Peyer's patch (tissue), 4 donors: ENCODE measurements around the gene TMEM121. TPM values are rescaled to one million over a fixed set of nuclear protein-coding genes. Genes with fewer than 3 reads are reported as not detected.
A peak's percentile ranks its signal among the peaks of the same experiment; 100 is the strongest.

Experiments
- DNase-seq, 3 donors: peaks; one replicate each; pipeline ENCODE4 v3.0.0-alpha.2; 2017 to 2019
- H3K27ac ChIP-seq, 4 donors: fragments of 200-600 bp; sonication (generic); one replicate each; pipeline ENCODE4 v1.5.1; 2016 to 2019
- H3K27me3 ChIP-seq, 2 donors: fragments of 200-600 bp; sonication (generic); one replicate each; pipeline ENCODE4 v1.5.1; 2019
- H3K36me3 ChIP-seq, 3 donors: fragments of 200-600 bp; sonication (generic); one replicate each; pipeline ENCODE4 v1.5.1; 2016 to 2019
- H3K4me1 ChIP-seq, 4 donors: fragments of 200-600 bp; sonication (generic); one replicate each; pipeline ENCODE4 v1.5.1; 2016 to 2019
- H3K4me3 ChIP-seq, 4 donors: fragments of 200-600 bp; sonication (generic); 1 replicate in 3 of 4; 2 replicates in 1 of 4; pipeline ENCODE4 v1.5.1; 2016 to 2019; ENCODE audit warnings: mild to moderate bottlenecking in 1 of 4
- H3K9me3 ChIP-seq, 4 donors: fragments of 200-600 bp; sonication (generic); one replicate each; pipeline ENCODE4 v1.5.1; 2016 to 2019; ENCODE audit warnings: mild to moderate bottlenecking in 1 of 4
- POLR2A ChIP-seq, 2 donors: fragments of 450-650 bp; IDR thresholded peaks; one replicate each; pipeline ENCODE4 v1.5.1; 2017; ENCODE audit warnings: antibody characterized with exemption in 2 of 2, mild to moderate bottlenecking in 2 of 2, moderate library complexity in 2 of 2
- total RNA-seq, 4 donors: library from RNA; depleted of rRNA; stranded (reverse); fragments of >200 nt; gene quantifications; one replicate each; pipeline ENCODE4 v1.1.0, GENCODE V29; 2016
- TF ChIP-seq, protein P1 (sequence below), 6 experiments: fragments of 450-650 bp in 4 of 6; fragments of 200-600 bp in 2 of 6; sonication (generic) in 1 of 6; IDR thresholded peaks; one replicate each; pipeline ENCODE4 v1.5.1; 2017 to 2019; ENCODE audit warnings: antibody characterized with exemption in 6 of 6, mild to moderate bottlenecking in 3 of 6, moderate library complexity in 1 of 6

The TMEM121 gene
- total RNA-seq, 4 donors from 2014 or later: 0.94 to 2.5 (median 1.1) TPM; not detected in 1

DNA sequence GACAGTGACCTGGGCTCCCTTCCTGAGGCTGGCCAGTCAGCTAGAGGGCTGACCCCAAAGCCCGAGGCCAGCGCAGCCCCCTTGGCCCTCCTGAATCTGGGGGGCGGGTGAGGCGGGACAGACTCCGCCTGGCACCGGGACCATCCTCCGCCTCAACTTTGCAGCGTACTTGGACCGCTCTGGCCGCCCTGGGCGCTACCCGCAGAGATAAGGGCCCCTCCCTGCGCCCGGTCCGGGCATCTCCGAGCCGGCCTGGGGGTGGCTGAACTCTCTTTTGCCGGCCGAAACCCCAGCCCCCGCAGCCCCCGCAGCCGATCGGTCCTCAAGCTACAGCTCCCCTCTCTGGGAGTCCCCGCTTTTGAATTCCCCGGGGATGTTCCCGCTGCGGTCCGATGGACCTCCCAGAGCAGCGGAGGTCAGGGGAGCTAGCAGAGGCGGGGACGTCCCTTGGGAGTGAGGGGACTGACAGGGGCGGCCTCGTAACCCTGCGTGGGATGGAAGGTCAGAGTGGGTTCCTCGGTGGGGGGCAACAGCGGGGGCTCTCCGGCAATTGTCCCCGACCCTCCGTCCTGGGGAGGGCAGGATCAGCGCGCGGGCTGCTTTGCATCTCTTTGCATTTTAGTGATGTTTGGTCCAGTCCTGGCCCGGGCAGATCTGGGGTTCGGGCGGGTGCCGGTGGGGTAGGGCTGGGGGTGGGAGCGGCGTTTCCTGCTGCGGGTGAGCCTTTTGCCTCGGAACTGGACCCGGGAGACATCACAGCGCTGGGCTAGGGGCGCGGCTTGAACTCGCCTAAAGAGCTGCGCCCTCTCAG, 40.0 kb upstream of the TMEM121 start, which contains the start of gene CRIP1:
Gene CRIP1, plus strand, starts transcription at position 724 of the 811 bp plus-strand sequence. CDS start 374 bp downstream, outside the sequence.
- TF ChIP-seq, protein P1, sequence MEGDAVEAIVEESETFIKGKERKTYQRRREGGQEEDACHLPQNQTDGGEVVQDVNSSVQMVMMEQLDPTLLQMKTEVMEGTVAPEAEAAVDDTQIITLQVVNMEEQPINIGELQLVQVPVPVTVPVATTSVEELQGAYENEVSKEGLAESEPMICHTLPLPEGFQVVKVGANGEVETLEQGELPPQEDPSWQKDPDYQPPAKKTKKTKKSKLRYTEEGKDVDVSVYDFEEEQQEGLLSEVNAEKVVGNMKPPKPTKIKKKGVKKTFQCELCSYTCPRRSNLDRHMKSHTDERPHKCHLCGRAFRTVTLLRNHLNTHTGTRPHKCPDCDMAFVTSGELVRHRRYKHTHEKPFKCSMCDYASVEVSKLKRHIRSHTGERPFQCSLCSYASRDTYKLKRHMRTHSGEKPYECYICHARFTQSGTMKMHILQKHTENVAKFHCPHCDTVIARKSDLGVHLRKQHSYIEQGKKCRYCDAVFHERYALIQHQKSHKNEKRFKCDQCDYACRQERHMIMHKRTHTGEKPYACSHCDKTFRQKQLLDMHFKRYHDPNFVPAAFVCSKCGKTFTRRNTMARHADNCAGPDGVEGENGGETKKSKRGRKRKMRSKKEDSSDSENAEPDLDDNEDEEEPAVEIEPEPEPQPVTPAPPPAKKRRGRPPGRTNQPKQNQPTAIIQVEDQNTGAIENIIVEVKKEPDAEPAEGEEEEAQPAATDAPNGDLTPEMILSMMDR (IDR thresholded peaks at IDR 0.05): no peak
- peak within 1 kb of the TSS; percentile 60 to 74 (median 60) for H3K4me3 ChIP-seq
- no peaks in the 10 kb centered on the region for H3K27me3 ChIP-seq
- H3K36me3 ChIP-seq: peaks cover 0 to 8% (median 0%) of the 10 kb centered on the region in 3 donors
- peak; percentile 43 to 81 (median 75) for DNase-seq
- peak within 1 kb of the TSS; percentile 87 to 99 (median 92) for H3K27ac ChIP-seq
- H3K9me3 ChIP-seq: no peaks in the 10 kb centered on the region
- H3K4me1 ChIP-seq: peaks cover 16 to 80% (median 44%) of the 10 kb centered on the region in 4 donors

DNA sequence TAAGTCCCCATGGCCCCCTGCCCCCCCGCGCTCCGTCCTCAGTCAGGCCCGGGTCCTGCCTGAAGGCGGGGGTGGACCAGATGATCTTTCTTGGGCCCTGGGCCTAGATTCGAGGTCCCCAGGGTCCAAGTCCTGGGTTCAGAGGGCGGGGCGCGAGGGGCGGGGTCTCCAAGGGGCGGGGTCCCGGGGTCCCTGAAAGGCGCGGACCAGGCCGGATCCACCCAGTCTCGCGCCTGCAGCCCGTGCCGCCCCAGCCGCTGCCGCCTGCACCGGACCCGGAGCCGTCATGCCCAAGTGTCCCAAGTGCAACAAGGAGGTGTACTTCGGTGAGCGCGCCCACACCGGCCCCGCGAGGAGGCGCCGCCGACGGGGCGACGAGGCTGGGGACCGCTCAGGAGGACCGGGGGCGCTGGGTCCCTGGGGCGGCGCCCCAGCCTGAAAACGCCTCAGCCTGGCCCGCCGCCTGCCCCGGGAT, 39.4 kb upstream of the TMEM121 start:
- no peaks in the 10 kb centered on the region for H3K27me3 ChIP-seq
- peaks cover 0 to 8% (median 0%) of the 10 kb centered on the region in 3 donors for H3K36me3 ChIP-seq
- peaks cover 13 to 81% (median 41%) of the 10 kb centered on the region in 4 donors for H3K4me1 ChIP-seq
- TF ChIP-seq, protein P1 (IDR thresholded peaks at IDR 0.05): no peak
- TF ChIP-seq POLR2A (IDR thresholded peaks at IDR 0.05): peak; percentile 57 to 59
- peak overlapping the region; percentile 60 to 74 (median 60) for H3K4me3 ChIP-seq
- peak; percentile 75 to 92 (median 91) for DNase-seq
- peak overlapping the region; percentile 87 to 99 (median 92) for H3K27ac ChIP-seq
- H3K9me3 ChIP-seq: no peaks in the 10 kb centered on the region

DNA sequence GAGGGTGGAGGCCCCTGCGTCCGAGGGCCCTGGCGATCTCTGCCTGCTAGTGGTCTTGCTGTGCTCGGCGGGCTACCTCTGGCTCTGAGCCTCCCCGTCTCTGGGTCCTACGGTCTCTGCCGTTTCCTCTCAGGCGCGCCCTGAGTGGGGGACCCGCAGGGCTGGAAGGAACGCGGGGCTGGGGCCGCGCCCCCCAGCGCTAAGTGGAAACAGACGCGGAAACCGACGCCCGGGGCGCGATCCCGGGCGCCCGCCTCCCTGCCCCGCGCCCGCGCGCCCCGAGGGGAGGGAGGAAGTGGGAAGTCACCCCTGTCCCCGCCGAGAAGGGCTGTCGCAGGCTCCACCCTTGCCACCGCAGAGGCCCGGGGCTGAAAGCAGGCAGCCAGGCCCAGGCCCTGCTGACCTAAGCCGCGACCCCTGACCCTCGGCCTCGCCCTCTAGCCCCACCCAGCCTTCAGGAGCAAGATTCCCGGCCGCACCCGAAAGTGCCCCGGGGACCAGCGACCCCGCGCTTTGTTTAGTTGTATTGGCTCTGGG, 38.9 kb upstream of the TMEM121 start:
- TF ChIP-seq POLR2A (IDR thresholded peaks at IDR 0.05): peak; percentile 2 to 23
- TF ChIP-seq, protein P1 (IDR thresholded peaks at IDR 0.05): no peak
- peak; percentile 74 to 89 (median 81) for DNase-seq
- Histone ChIP-seq H3K4me3 (peak overlapping the region; percentile 60 to 74 (median 60)), H3K27me3 (no peaks in the 10 kb centered on the region), H3K9me3 (no peaks in the 10 kb centered on the region), H3K4me1 (peaks cover 8 to 77% (median 37%) of the 10 kb centered on the region in 4 donors), H3K27ac (peak overlapping the region; percentile 87 to 99 (median 92)), H3K36me3 (peaks cover 0 to 8% (median 0%) of the 10 kb centered on the region in 3 donors)

DNA sequence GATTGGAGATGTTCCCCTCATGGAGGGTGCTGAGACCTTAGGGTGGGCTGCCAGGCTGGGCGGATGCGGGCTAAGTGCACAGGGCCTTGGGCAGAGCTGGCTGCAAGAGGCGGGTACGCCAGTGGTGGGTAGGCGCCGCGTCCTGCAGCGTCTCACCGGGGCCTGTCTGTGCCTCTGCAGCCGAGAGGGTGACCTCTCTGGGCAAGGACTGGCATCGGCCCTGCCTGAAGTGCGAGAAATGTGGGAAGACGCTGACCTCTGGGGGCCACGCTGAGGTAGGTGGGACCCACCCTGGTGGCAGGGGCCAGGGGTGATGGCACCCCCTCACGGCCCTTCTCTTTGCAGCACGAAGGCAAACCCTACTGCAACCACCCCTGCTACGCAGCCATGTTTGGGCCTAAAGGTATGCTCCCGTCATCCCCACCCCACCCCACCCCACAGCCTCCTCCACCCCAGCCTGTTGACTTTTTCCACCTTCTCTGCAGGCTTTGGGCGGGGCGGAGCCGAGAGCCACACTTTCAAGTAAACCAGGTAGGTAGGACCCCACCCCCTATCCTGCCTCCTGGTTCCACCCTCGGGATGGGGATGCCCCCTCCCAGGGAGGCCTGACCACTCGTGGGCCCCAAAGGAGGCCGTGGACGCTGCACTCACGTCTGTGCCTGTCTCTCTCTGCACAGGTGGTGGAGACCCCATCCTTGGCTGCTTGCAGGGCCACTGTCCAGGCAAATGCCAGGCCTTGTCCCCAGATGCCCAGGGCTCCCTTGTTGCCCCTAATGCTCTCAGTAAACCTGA, 38.2 kb upstream of the TMEM121 start:
- DNase-seq: peak in 1 of 3 donors; percentile 61
- H3K27ac ChIP-seq: peak overlapping the region; percentile 87 to 99 (median 92)

More for the DNA sequence above, 38.2 kb upstream of the TMEM121 start:
- peak overlapping the region; percentile 60 to 74 (median 60) for H3K4me3 ChIP-seq
- peaks cover 7 to 70% (median 34%) of the 10 kb centered on the region in 4 donors for H3K4me1 ChIP-seq
- TF ChIP-seq, protein P1 (IDR thresholded peaks at IDR 0.05): peak in 1 of 6 experiments; percentile 9
- TF ChIP-seq POLR2A (IDR thresholded peaks at IDR 0.05): no peak
- peaks cover 0 to 14% (median 0%) of the 10 kb centered on the region in 3 donors for H3K36me3 ChIP-seq
- no peaks in the 10 kb centered on the region for H3K27me3 ChIP-seq
- H3K9me3 ChIP-seq: no peaks in the 10 kb centered on the region
